ENCODE measurements around the gene IVD.

Gene IVD

DNA sequence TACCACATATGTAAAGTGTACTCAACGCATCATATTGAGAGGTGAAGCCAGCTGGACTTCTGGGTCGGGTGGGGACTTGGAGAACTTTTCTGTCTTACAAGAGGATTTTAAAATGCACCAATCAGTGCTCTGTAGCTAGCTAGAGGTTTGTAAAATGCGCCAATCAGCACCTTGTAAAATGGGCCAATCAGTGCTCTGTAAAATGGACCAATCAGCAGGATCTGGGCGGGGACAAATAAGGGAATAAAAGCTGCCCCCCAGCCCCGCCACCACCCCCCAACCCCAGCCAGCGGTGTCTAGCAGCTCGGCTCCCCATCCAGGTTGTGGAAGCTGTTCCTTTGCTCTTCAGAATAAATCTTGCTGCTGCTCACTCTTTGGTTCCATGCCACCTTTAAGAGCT is 6.2 kb upstream of the IVD start:
- no peak for DNase-seq (ENCODE audit: low spot score)
- no peak overlapping the region for H3K4me3 ChIP-seq
- H3K27ac ChIP-seq, result no peak overlapping the region
- TF ChIP-seq, protein P1, sequence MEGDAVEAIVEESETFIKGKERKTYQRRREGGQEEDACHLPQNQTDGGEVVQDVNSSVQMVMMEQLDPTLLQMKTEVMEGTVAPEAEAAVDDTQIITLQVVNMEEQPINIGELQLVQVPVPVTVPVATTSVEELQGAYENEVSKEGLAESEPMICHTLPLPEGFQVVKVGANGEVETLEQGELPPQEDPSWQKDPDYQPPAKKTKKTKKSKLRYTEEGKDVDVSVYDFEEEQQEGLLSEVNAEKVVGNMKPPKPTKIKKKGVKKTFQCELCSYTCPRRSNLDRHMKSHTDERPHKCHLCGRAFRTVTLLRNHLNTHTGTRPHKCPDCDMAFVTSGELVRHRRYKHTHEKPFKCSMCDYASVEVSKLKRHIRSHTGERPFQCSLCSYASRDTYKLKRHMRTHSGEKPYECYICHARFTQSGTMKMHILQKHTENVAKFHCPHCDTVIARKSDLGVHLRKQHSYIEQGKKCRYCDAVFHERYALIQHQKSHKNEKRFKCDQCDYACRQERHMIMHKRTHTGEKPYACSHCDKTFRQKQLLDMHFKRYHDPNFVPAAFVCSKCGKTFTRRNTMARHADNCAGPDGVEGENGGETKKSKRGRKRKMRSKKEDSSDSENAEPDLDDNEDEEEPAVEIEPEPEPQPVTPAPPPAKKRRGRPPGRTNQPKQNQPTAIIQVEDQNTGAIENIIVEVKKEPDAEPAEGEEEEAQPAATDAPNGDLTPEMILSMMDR (IDR thresholded peaks at IDR 0.05), result no peak

DNA sequence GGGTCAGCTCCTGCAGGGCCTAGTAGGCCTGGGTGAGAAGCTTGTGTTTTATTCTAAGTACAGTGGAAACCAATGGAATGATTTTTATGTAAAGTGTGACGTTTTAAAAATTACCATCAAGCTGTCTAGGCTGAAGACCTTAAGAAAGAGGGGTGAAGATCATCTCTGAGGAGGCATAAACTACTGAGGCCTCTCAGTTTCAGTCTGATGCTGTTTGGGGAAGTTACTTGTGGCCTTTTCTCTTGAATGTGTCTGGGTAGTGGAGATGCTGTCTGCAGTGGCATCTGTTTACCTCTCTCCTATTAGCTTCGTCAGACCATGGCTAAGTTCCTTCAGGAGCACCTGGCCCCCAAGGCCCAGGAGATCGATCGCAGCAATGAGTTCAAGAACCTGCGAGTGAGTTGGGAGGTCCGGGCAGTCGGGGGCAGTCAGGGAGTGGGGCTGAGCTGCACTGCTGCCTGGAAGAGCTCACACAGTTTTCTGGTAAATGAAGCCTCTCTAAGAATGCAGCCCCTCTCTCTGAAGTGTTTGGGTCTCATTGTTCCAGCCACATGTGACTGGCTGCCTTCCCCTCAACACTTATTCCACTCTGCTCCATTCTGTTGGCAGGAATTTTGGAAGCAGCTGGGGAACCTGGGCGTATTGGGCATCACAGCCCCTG is 1.9 kb downstream of the IVD start:
- no peak for DNase-seq (ENCODE audit: low spot score)
- no peak overlapping the region for H3K4me3 ChIP-seq

DNA sequence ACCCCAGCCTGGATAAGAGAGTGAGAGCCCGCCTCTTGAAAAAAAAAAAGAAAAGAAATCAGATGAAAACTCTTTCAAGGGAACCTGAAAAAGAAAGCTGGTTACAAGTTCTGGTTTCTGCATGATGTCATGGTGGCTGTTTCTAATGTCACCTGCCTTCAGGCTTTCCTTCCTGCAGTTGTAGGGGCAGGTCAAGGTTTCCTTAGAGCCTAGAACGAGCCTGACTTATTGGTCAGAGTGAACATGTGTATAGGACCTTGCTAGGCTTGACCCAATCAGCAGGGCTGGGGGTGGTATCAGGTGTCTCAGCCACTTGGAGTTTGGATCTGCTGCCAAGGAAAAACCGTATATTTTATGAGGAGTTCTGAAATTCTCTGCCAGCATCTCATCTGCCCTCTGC is 3.8 kb downstream of the IVD start:
- TF ChIP-seq, protein P1 (IDR thresholded peaks at IDR 0.05), result no peak
- no peak overlapping the region for H3K27ac ChIP-seq
- DNase-seq (ENCODE audit: low spot score), result no peak

More for the DNA sequence above, 1.9 kb downstream of the IVD start:
- TF ChIP-seq, protein P1 (IDR thresholded peaks at IDR 0.05), result no peak
- no peak overlapping the region for H3K27ac ChIP-seq

DNA sequence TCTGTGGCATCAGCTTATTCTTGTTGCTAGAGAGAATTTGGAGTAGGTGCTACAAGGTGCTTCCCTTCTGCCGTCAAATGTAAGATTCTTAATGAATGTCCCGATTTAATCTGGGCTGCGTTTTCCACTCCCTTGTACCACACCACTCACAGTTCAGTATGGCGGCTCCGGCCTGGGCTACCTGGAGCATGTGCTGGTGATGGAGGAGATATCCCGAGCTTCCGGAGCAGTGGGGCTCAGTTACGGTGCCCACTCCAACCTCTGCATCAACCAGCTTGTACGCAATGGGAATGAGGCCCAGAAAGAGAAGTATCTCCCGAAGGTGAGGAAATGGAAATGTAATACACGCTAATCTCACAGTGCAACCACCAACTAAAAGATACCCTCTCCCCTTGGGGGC is 4.9 kb downstream of the IVD start:
- Histone ChIP-seq H3K4me3 (no peak overlapping the region), H3K27ac (no peak overlapping the region)
- TF ChIP-seq, protein P1 (IDR thresholded peaks at IDR 0.05), result no peak
- no peak for DNase-seq (ENCODE audit: low spot score)

More for the DNA sequence above, 3.8 kb downstream of the IVD start:
- H3K4me3 ChIP-seq, result no peak overlapping the region

DNA sequence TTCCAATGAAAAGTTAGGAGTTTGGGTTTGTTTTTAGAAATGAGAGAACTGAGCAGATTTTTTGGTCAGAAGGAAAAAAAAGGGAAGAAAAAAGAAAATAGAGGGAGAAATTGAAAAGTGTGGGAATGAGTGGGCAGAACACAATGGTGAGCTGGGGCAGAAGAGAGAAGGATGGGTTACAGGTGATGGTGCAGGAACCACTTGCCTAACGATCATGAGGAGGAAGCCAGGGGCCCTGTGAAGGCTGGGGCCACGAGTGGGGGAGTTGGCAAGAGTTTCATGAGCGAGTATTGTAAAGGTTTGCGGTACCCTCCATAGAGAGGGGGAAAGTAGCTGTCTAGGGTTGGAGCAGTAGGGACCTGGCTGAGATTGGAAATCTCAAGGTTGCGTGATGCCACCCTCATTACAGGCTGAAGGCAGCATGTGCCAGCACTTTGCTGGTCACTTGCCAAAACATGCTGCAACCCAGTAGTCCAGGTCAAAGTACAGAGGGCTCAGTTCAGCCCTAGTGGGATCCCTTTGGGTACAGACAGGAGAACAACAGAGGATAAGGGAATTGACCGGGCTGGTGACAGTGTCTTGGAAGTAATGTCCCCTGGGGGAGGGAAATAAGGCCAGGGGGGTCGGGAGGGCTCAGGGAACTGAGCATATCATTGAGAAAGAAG is 6.6 kb downstream of the IVD start:
- Histone ChIP-seq H3K4me3 (no peak overlapping the region), H3K27ac (no peak overlapping the region)
- no peak for DNase-seq (ENCODE audit: low spot score)
- TF ChIP-seq, protein P1 (IDR thresholded peaks at IDR 0.05), result no peak

DNA sequence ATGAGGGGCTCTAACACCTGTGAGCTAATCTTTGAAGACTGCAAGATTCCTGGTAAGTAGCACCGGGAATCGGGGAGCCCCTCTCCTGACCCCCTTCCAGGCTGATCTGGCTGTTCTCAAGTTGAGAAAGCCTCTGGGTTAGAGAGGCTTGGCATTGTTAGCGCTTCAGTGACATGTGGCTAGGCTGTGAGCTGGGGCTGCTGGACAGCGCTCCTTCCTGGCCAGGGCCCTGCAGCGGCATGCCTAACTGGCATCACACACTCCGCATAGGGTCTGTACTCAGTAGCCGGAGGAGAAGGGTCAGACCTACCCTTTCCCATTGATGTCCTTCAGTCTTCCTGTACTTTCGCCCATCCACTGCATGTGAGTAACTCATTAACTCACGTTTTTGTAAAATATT is 7.4 kb downstream of the IVD start:
- Histone ChIP-seq H3K27ac (no peak overlapping the region), H3K4me3 (no peak overlapping the region)
- no peak for DNase-seq (ENCODE audit: low spot score)
- TF ChIP-seq, protein P1 (IDR thresholded peaks at IDR 0.05), result no peak

DNA sequence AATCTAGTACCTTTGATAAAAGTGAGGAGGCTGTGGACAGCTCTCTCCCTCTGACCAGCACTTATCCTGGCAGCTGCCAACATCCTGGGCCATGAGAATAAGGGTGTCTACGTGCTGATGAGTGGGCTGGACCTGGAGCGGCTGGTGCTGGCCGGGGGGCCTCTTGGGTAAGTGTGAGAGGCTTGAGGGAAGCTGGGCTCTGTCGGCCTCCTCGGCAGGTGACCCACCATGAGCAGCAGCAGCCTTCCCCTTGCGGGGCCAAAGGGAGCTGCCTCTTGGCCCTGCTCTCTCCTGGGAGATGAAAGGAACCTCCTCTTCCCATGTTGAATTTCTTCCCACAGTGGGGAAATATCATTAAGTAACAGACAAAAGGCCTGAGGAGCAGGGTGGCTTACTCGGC is 9.2 kb downstream of the IVD start:
- no peak overlapping the region for H3K27ac ChIP-seq
- DNase-seq (ENCODE audit: low spot score), result no peak
- TF ChIP-seq, protein P1 (IDR thresholded peaks at IDR 0.05), result no peak
- H3K4me3 ChIP-seq, result no peak overlapping the region
